Stimulated activated naive CD8-positive, alpha-beta T cell treated with anti-CD3 and anti-CD28 coated beads, Interleukin-15, Interleukin-2, amounts not matched to agents 100 ng/mL and 50 ng/mL, for 24 hours (primary cell): Measurements from ENCODE around the gene INPP4B.

Experiments
- H3K27ac Mint-ChIP-seq: one replicate; pipeline ENCODE4 v1.8.0; 2021; ENCODE audit warnings: mild to moderate bottlenecking, mixed read lengths
- H3K27me3 Mint-ChIP-seq: one replicate; pipeline ENCODE4 v1.8.0; 2021; ENCODE audit warnings: mixed read lengths
- H3K36me3 Mint-ChIP-seq: one replicate; pipeline ENCODE4 v1.8.0; 2021; ENCODE audit warnings: low read depth, mixed read lengths
- H3K4me1 Mint-ChIP-seq: one replicate; pipeline ENCODE4 v1.8.0; 2021; ENCODE audit warnings: low read depth, mixed read lengths
- H3K4me3 Mint-ChIP-seq: one replicate; pipeline ENCODE4 v1.8.0; 2021; ENCODE audit warnings: mild to moderate bottlenecking, mixed read lengths
- H3K9me3 Mint-ChIP-seq: one replicate; pipeline ENCODE4 v1.8.0; 2021; ENCODE audit warnings: mixed read lengths

INPP4B gene

GRCh38 chr4:142846108-142846728 is at the start of gene INPP4B:
Gene INPP4B, minus strand, starts transcription at chr4:142846301.
- no peaks in the 10 kb centered on the region for H3K36me3 Mint-ChIP-seq
- H3K27me3 Mint-ChIP-seq = peaks cover 48% of the 10 kb centered on the region
- no peak within 1 kb of the TSS for H3K27ac Mint-ChIP-seq
- H3K4me3 Mint-ChIP-seq = peak within 1 kb of the TSS; percentile 84
- no peaks in the 10 kb centered on the region for H3K9me3 Mint-ChIP-seq
- peaks cover 10% of the 10 kb centered on the region for H3K4me1 Mint-ChIP-seq

DNA sequence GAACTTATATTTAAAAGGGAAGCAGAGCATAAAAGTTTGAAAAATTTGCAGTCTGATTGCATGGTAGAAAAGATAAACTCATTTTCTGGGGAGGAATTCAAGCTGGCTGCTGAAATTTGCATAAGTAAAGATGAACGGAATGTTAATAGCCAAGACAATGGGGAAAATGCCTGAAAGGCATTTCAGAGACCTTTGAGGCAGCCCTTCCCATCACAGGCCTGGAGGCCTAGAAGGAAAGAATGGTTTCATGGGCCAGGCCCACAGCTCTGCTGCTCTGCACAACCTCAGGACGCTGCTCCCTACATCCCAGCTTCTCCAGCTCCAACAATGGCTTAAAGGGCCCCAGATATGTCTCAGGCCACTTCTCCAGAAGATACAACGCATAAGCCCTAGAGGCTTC is 46.9 kb upstream of the INPP4B start:
- Mint-ChIP-seq H3K36me3 (no peaks in the 10 kb centered on the region), H3K9me3 (peaks cover 28% of the 10 kb centered on the region), H3K4me3 (no peak overlapping the region), H3K4me1 (no peaks in the 10 kb centered on the region), H3K27ac (no peak overlapping the region), H3K27me3 (no peaks in the 10 kb centered on the region)

- Mint-ChIP-seq H3K27ac (no peak overlapping the region), H3K27me3 (no peaks in the 10 kb centered on the region), H3K36me3 (no peaks in the 10 kb centered on the region), H3K9me3 (no peaks in the 10 kb centered on the region), H3K4me3 (no peak overlapping the region), H3K4me1 (no peaks in the 10 kb centered on the region)
Measured at GRCh38 chr4:142886566-142886965, 40.5 kb upstream of the INPP4B start.

DNA sequence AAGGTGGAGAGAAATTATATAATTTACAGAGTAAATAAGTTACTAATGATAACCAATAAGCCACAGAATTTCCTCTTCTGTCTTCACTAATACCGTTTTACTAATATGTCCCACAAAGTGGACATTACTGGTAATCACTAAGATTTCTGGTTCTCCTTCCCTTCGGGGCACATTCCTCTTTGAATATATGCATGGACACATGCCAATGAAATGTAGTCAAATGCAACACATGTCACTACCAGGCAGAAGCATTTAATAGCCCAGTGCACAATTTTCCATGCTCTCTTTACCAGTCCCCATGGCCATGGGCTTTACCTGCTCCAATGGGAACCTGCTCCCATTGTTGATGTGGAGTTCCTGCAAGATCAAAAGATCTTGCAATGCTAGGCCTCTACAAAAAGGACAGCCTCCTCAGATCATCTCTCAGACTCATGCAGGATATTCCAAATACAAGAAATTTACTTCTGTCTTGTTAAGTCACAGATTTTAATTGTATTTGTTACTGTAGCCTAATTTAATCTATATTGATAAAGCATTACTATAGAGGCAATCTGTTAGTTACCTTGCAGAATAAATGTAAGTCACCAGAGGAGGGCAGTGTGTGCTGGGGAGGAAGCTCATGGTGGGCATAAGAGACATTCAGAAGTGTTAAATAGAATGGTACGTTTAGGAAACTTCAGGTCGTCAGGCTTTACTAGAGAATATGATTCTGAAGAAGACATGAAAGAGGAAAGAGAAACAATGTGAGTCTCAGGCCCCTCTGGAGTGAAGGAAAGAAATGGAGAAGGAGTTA is 37.1 kb upstream of the INPP4B start:
- H3K9me3 Mint-ChIP-seq = no peaks in the 10 kb centered on the region
- H3K36me3 Mint-ChIP-seq = no peaks in the 10 kb centered on the region
- H3K4me1 Mint-ChIP-seq = no peaks in the 10 kb centered on the region
- no peak overlapping the region for H3K27ac Mint-ChIP-seq
- H3K4me3 Mint-ChIP-seq = no peak overlapping the region
- no peaks in the 10 kb centered on the region for H3K27me3 Mint-ChIP-seq

- no peaks in the 10 kb centered on the region for H3K27me3 Mint-ChIP-seq
- no peak overlapping the region for H3K27ac Mint-ChIP-seq
- H3K4me1 Mint-ChIP-seq = no peaks in the 10 kb centered on the region
- no peaks in the 10 kb centered on the region for H3K36me3 Mint-ChIP-seq
- H3K9me3 Mint-ChIP-seq = no peaks in the 10 kb centered on the region
- no peak overlapping the region for H3K4me3 Mint-ChIP-seq
Measured at GRCh38 chr4:142882159-142882558, 36.1 kb upstream of the INPP4B start.

DNA sequence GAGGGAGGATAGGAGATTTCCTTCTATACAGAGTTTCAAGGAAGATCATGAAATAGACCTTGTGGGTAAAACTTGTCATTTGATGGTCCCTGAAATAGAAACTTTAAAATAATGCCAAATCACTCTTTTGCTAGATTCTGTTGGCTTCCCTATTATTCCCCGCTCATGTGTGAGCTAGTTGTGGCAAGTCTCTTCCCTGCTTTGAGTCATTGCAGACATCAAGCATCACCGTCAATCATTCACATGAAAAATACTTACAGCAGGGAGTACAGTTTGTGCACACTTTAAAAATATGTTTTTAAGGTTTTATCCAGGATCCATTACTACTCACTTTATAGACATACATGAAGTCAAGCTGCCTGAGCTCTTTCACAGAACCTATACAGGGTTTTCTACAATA is 35.2 kb upstream of the INPP4B start:
- Mint-ChIP-seq H3K27ac (no peak overlapping the region), H3K36me3 (no peaks in the 10 kb centered on the region), H3K4me3 (no peak overlapping the region), H3K9me3 (no peaks in the 10 kb centered on the region), H3K27me3 (peaks cover 4% of the 10 kb centered on the region), H3K4me1 (no peaks in the 10 kb centered on the region)

DNA sequence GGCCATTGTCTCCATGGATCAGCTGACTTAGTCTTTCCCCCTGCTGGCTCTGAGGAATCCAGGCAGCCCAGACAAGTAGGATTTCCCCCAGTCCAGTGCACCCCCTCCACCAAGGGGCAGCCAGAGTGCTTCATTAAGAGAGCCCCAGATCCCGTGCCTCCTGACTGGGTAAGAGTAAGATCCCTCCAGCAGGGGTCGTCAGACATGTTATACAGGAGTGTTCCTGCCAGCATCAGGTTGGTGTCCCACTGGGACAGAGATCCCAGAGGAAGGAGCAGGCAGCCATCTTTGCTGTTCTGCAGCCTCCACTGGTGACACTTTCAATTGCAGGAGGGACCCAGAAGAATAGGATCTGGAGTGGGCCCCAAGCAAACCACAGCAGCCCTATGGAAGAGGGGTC is 29.0 kb upstream of the INPP4B start:
- Mint-ChIP-seq H3K4me1 (no peaks in the 10 kb centered on the region), H3K4me3 (no peak overlapping the region), H3K27me3 (peaks cover 6% of the 10 kb centered on the region), H3K36me3 (no peaks in the 10 kb centered on the region), H3K27ac (no peak overlapping the region), H3K9me3 (no peaks in the 10 kb centered on the region)

GRCh38 chr4:142874684-142875083 is 28.6 kb upstream of the INPP4B start:
- Mint-ChIP-seq H3K27ac (no peak overlapping the region), H3K4me1 (no peaks in the 10 kb centered on the region), H3K27me3 (peaks cover 6% of the 10 kb centered on the region), H3K4me3 (no peak overlapping the region), H3K36me3 (no peaks in the 10 kb centered on the region), H3K9me3 (no peaks in the 10 kb centered on the region)

DNA sequence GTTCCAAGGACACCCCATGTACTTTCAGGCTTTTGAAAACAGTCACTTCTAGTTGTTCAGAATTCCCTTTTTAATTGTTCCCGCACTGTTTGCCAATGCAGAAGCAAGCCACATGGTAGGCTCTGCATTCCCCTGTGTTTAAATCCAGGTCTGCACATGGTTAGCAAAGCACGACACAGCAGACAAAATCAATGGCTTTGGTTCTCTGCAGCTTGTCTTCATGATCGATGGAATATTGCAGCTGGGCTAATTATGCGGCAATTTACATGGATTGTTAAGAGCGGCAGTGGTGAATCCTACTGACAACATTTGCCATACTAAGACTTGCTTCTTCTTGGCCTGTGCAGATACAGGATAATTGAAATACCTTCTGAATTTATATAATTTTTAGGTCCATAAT is 20.6 kb upstream of the INPP4B start:
- Mint-ChIP-seq H3K4me3 (no peak overlapping the region), H3K9me3 (no peaks in the 10 kb centered on the region), H3K4me1 (no peaks in the 10 kb centered on the region), H3K27me3 (no peaks in the 10 kb centered on the region), H3K36me3 (no peaks in the 10 kb centered on the region), H3K27ac (no peak overlapping the region)

- Mint-ChIP-seq H3K4me1 (no peaks in the 10 kb centered on the region), H3K4me3 (no peak overlapping the region), H3K9me3 (no peaks in the 10 kb centered on the region), H3K27me3 (peaks cover 11% of the 10 kb centered on the region), H3K27ac (no peak overlapping the region), H3K36me3 (no peaks in the 10 kb centered on the region)
Measured at GRCh38 chr4:142861351-142861750, 15.2 kb upstream of the INPP4B start.

GRCh38 chr4:142858965-142859364 is 12.9 kb upstream of the INPP4B start:
- Mint-ChIP-seq H3K4me1 (no peaks in the 10 kb centered on the region), H3K36me3 (no peaks in the 10 kb centered on the region), H3K27me3 (peaks cover 12% of the 10 kb centered on the region), H3K9me3 (no peaks in the 10 kb centered on the region), H3K4me3 (no peak overlapping the region), H3K27ac (no peak overlapping the region)

GRCh38 chr4:142858446-142858845 is 12.3 kb upstream of the INPP4B start:
- H3K27me3 Mint-ChIP-seq = peaks cover 12% of the 10 kb centered on the region
- no peaks in the 10 kb centered on the region for H3K4me1 Mint-ChIP-seq
- H3K9me3 Mint-ChIP-seq = no peaks in the 10 kb centered on the region
- H3K4me3 Mint-ChIP-seq = no peak overlapping the region
- H3K36me3 Mint-ChIP-seq = no peaks in the 10 kb centered on the region
- no peak overlapping the region for H3K27ac Mint-ChIP-seq

DNA sequence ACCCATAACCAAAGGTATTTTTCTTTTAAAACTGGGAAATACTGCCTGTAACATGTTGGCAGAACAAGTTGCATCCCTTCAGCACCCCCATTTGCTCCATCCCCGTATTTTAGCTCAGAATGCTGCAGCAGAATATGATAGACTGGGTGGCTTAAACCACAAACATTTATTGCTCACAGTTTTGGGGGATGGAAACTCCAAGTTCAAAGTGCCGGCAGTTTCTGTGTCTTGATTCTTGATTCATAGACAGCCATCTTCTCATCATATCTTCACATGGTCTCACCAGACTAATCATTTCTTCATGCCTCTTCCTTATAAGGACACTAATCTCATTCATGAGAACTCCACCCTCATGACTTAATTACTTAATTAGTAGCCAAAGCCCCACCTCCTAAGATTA is 10.5 kb upstream of the INPP4B start:
- Mint-ChIP-seq H3K4me3 (no peak overlapping the region), H3K4me1 (no peaks in the 10 kb centered on the region), H3K27me3 (peaks cover 12% of the 10 kb centered on the region), H3K36me3 (no peaks in the 10 kb centered on the region), H3K27ac (no peak overlapping the region), H3K9me3 (no peaks in the 10 kb centered on the region)

GRCh38 chr4:142850478-142850877 is 4.4 kb upstream of the INPP4B start:
- peaks cover 28% of the 10 kb centered on the region for H3K27me3 Mint-ChIP-seq

GRCh38 chr4:142846729-142847596 is 862 bp upstream of the INPP4B start:
- Mint-ChIP-seq H3K9me3 (no peaks in the 10 kb centered on the region), H3K27me3 (peaks cover 48% of the 10 kb centered on the region), H3K4me3 (peak overlapping the region; percentile 84), H3K27ac (no peak overlapping the region), H3K36me3 (no peaks in the 10 kb centered on the region), H3K4me1 (peaks cover 10% of the 10 kb centered on the region)

More at GRCh38 chr4:142850478-142850877, 4.4 kb upstream of the INPP4B start:
- Mint-ChIP-seq H3K9me3 (no peaks in the 10 kb centered on the region), H3K36me3 (no peaks in the 10 kb centered on the region), H3K27ac (no peak overlapping the region), H3K4me1 (no peaks in the 10 kb centered on the region), H3K4me3 (no peak overlapping the region)
